ENCODE measurements around the gene POR. TPM values are rescaled to one million over a fixed set of nuclear protein-coding genes. Genes with fewer than 3 reads are reported as not detected.

The POR gene
- total and polyA plus RNA-seq, 4 donors = 116 to 973 (median 474) TPM

DNA sequence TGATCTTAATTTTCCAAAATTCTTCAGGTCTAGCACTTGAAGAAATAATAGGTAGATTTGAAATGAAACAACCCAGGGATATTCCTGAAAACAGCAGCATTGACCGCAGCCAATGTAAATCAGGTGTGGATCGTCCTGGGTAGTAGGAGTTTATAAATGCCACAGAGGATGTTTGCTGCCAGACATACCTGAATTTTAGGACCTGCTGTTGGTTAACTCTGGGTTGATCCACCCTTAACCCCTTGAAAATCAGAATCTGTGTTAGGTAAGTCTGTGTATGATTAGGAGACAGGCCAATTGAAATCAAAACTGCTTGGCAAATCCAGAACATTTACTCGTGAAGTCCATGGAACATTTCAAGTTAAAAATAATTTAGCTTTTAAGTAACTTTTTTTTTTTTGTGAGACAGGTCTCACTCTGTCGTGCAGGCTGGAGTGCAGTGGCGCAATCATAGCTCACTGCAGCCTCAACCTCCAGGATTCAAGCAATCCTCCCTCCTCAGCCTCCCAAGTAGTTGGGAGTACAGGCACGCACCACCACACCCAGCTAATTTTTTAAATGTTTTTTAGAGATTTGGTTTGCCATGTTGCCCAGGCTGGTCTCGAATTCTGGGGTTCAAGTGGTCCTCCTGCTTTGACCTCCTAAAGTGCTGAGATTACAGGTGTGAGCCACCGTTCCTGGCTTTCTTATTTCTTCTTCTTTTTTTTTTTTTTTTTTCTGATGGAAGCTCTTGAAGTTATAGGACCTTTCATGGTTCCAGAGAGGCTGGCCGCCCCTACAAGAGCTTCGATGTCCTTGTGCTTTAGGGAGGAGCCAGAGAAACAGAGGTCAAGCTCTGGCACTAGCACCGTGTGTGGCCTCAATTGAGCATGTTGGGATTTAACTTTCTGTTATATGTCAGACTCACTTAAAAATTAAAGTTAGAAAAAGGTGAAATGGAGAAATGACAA lies 2.0 kb downstream of the POR start (continued):
- TF ChIP-seq EGR1 (IDR thresholded peaks at IDR 0.05; ENCODE audit: low read depth in 2 of 2) = peak in 1 of 2 donors; percentile 34
- TF ChIP-seq YY1 (IDR thresholded peaks at IDR 0.05) = peak; percentile 59
- TF ChIP-seq, protein P1, sequence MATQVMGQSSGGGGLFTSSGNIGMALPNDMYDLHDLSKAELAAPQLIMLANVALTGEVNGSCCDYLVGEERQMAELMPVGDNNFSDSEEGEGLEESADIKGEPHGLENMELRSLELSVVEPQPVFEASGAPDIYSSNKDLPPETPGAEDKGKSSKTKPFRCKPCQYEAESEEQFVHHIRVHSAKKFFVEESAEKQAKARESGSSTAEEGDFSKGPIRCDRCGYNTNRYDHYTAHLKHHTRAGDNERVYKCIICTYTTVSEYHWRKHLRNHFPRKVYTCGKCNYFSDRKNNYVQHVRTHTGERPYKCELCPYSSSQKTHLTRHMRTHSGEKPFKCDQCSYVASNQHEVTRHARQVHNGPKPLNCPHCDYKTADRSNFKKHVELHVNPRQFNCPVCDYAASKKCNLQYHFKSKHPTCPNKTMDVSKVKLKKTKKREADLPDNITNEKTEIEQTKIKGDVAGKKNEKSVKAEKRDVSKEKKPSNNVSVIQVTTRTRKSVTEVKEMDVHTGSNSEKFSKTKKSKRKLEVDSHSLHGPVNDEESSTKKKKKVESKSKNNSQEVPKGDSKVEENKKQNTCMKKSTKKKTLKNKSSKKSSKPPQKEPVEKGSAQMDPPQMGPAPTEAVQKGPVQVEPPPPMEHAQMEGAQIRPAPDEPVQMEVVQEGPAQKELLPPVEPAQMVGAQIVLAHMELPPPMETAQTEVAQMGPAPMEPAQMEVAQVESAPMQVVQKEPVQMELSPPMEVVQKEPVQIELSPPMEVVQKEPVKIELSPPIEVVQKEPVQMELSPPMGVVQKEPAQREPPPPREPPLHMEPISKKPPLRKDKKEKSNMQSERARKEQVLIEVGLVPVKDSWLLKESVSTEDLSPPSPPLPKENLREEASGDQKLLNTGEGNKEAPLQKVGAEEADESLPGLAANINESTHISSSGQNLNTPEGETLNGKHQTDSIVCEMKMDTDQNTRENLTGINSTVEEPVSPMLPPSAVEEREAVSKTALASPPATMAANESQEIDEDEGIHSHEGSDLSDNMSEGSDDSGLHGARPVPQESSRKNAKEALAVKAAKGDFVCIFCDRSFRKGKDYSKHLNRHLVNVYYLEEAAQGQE (IDR thresholded peaks at IDR 0.05) = peak; percentile 89

DNA sequence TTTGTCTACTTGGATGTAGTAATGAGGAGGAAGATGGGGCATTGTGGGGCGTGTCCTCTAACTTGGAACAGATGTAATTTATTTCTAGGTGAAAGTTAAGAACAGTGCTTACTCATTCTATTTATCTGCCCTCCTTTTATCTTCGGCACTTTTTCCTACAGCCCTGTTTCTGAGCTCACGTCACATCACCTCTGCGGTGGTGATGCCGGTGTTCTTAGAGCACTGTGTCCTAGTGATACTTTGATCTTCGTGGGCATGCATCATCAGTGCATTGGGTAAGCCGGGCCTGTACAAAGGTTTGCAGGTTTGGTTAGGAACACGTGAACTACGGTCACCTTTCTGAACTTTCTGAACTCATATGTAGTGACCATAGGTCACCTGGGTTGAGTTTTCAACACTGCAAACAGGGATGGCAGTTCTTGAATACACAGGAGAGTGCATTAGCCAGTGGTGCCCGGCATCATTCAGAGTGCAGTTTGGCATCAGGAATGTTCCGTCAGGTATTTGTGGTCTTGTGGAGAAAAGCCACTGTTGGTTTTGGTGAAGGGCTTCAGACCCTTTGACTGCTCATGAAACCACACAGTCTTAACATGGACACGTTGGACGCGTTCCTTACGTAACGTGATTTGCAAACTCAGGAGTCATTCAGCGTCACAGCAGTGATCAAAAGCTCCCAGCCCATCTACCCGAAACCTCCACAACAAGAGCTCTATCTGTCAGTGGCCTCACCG lies 5.6 kb downstream of the POR start:
- Histone ChIP-seq H3K36me3 (ENCODE audit: control insufficient read depth in 4 of 4, insufficient read depth in 3 of 4, low read depth in 1 of 4, low read length in 3 of 4) (peaks cover 0 to 12% (median 4%) of the 10 kb centered on the region in 4 donors), H3K27ac (ENCODE audit: low read depth in 1 of 2, low read length in 2 of 2) (peak overlapping the region; percentile 99 to 100), H3K27me3 (ENCODE audit: control insufficient read depth in 4 of 4, insufficient read depth in 4 of 4, low read length in 3 of 4) (no peaks in the 10 kb centered on the region), H3K9ac (ENCODE audit: low read depth in 1 of 2, low read length in 2 of 2) (peak overlapping the region; percentile 80 to 88), H3K9me3 (ENCODE audit: control insufficient read depth in 4 of 4, low read length in 3 of 4) (no peaks in the 10 kb centered on the region), H3K4me3 (ENCODE audit: low read depth in 1 of 3, low read length in 3 of 3) (peak overlapping the region in 1 of 3 donors; percentile 32), H3K4me1 (ENCODE audit: control insufficient read depth in 4 of 4, insufficient read depth in 4 of 4, low read length in 3 of 4) (peaks cover 7 to 67% (median 24%) of the 10 kb centered on the region in 4 donors)
- 35% methylated on average over 19 of the region's 19 CpGs for WGBS
- DNase-seq (ENCODE audit: low spot score) = peak; percentile 58
- TF ChIP-seq TAF1 (conservative IDR thresholded peaks at IDR 0.05) = peak; percentile 66
- TF ChIP-seq, protein P2, sequence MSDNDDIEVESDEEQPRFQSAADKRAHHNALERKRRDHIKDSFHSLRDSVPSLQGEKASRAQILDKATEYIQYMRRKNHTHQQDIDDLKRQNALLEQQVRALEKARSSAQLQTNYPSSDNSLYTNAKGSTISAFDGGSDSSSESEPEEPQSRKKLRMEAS (IDR thresholded peaks at IDR 0.05) = peak; percentile 85
- peak in 1 of 2 donors; percentile 57 for TF ChIP-seq GABPA (IDR thresholded peaks at IDR 0.05 in 1 of 2, conservative IDR thresholded peaks at IDR 0.05 in 1 of 2)
- TF ChIP-seq, protein P1 (IDR thresholded peaks at IDR 0.05) = peak; percentile 47
- peak; percentile 66 for TF ChIP-seq NR2F2 (IDR thresholded peaks at IDR 0.05)
- TF ChIP-seq, protein P3, sequence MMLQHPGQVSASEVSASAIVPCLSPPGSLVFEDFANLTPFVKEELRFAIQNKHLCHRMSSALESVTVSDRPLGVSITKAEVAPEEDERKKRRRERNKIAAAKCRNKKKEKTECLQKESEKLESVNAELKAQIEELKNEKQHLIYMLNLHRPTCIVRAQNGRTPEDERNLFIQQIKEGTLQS (IDR thresholded peaks at IDR 0.05) = peak; percentile 98
- peak; percentile 66 to 95 for TF ChIP-seq EGR1 (IDR thresholded peaks at IDR 0.05; ENCODE audit: low read depth in 2 of 2)
- TF ChIP-seq YY1 (IDR thresholded peaks at IDR 0.05) = peak; percentile 92
- TF ChIP-seq RAD21 (IDR thresholded peaks at IDR 0.05) = peak in 1 of 2 donors; percentile 59
- peak; percentile 98 to 99 for TF ChIP-seq JUND (IDR thresholded peaks at IDR 0.05)
- TF ChIP-seq FOXA2 (IDR thresholded peaks at IDR 0.05) = peak; percentile 90
- peak; percentile 100 for TF ChIP-seq RXRA (IDR thresholded peaks at IDR 0.05)
- peak; percentile 96 for TF ChIP-seq HNF4G (IDR thresholded peaks at IDR 0.05)
- TF ChIP-seq HNF4A (conservative IDR thresholded peaks at IDR 0.05) = peak; percentile 96 to 99
- TF ChIP-seq, protein P4, sequence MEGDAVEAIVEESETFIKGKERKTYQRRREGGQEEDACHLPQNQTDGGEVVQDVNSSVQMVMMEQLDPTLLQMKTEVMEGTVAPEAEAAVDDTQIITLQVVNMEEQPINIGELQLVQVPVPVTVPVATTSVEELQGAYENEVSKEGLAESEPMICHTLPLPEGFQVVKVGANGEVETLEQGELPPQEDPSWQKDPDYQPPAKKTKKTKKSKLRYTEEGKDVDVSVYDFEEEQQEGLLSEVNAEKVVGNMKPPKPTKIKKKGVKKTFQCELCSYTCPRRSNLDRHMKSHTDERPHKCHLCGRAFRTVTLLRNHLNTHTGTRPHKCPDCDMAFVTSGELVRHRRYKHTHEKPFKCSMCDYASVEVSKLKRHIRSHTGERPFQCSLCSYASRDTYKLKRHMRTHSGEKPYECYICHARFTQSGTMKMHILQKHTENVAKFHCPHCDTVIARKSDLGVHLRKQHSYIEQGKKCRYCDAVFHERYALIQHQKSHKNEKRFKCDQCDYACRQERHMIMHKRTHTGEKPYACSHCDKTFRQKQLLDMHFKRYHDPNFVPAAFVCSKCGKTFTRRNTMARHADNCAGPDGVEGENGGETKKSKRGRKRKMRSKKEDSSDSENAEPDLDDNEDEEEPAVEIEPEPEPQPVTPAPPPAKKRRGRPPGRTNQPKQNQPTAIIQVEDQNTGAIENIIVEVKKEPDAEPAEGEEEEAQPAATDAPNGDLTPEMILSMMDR (IDR thresholded peaks at IDR 0.05; ENCODE audit: low read depth, low read length, missing input control) = no peak
- TF ChIP-seq FOXA1 (IDR thresholded peaks at IDR 0.05) = peak; percentile 79
- TF ChIP-seq SP1 (IDR thresholded peaks at IDR 0.05) = peak; percentile 100
- TF ChIP-seq, protein P5, sequence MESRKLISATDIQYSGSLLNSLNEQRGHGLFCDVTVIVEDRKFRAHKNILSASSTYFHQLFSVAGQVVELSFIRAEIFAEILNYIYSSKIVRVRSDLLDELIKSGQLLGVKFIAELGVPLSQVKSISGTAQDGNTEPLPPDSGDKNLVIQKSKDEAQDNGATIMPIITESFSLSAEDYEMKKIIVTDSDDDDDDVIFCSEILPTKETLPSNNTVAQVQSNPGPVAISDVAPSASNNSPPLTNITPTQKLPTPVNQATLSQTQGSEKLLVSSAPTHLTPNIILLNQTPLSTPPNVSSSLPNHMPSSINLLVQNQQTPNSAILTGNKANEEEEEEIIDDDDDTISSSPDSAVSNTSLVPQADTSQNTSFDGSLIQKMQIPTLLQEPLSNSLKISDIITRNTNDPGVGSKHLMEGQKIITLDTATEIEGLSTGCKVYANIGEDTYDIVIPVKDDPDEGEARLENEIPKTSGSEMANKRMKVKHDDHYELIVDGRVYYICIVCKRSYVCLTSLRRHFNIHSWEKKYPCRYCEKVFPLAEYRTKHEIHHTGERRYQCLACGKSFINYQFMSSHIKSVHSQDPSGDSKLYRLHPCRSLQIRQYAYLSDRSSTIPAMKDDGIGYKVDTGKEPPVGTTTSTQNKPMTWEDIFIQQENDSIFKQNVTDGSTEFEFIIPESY (IDR thresholded peaks at IDR 0.05) = no peak

All from liver (tissue), 9 donors.